ENCODE results near the gene ACAN. TPM values are rescaled to one million over a fixed set of nuclear protein-coding genes. Genes with fewer than 3 reads are reported as not detected.
A peak's percentile ranks its signal among the peaks of the same experiment; 100 is the strongest.

ACAN gene
- polyA plus RNA-seq, 3 donors: not detected

DNA sequence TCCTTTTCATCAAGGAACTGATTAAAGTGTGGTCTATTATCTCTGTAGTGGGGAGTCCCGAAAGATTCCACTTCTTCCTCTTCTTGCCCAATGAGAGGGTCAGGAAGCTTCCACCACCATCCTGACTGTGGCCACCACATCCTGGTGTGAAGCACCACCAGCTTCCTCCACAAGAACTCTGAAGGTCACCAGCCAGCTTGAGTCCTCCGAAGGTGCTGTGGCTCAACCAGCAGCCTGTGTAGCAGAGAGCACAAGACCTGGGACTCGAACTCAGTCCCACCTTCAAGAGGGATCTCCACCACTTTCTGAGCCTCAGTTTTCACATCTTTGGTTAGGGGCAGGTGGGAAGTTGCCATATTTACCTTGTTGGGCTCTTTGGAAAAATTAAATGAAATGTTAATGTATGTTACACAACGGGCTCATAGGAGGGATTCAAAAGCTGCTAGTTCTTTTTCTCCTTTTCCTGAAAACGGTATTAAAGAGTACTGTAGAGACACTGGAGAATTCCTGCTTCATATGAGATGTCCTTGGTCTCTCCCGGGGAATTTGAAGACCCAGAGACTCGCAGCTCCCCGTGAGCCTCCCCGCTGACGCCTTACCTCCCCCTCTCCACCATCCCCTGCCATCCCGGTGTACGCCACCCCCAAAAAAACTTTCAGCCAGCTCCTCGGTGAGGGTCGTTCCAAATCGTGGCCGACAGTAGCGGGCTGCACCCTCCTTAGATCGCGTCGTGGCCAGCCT is 816 bp upstream of the ACAN start:
- Histone ChIP-seq H3K79me2 (ENCODE audit: insufficient read depth, low read length) (no peaks in the 10 kb centered on the region), H3K4me3 (replicated peaks in 1 of 3; ENCODE audit: low read depth in 2 of 3, low read length in 3 of 3) (no peak overlapping the region), H4K20me1 (ENCODE audit: insufficient read depth, low read length) (no peaks in the 10 kb centered on the region), H2AFZ (ENCODE audit: insufficient read depth, low read depth, low read length, poor library complexity, severe bottlenecking) (no peak overlapping the region), H3K9me3 (replicated peaks in 1 of 2; ENCODE audit: control insufficient read depth in 1 of 2, insufficient read depth in 1 of 2, low read length in 2 of 2) (peaks cover 0 to 8% of the 10 kb centered on the region in 2 donors), H3K9ac (ENCODE audit: insufficient read depth, low read length, poor library complexity, severe bottlenecking) (no peak overlapping the region), H3K27me3 (ENCODE audit: control insufficient read depth in 2 of 2, insufficient read depth in 2 of 2, low read length in 2 of 2) (peaks cover 30 to 47% of the 10 kb centered on the region in 2 donors), H3K4me2 (replicated peaks; ENCODE audit: extremely low read depth, low read length, poor library complexity, severe bottlenecking) (no peak overlapping the region), H3K4me1 (ENCODE audit: control insufficient read depth in 1 of 2, insufficient read depth in 2 of 2, low read length in 2 of 2) (no peaks in the 10 kb centered on the region), H3K27ac (ENCODE audit: low read depth in 1 of 2, low read length in 2 of 2) (no peak overlapping the region), H3K36me3 (replicated peaks in 1 of 2; ENCODE audit: control insufficient read depth in 1 of 2, insufficient read depth in 2 of 2, low read length in 2 of 2) (no peaks in the 10 kb centered on the region)
- Mint-ChIP-seq H3K27me3 (ENCODE audit: low read depth in 3 of 3) (peaks cover 47 to 69% (median 50%) of the 10 kb centered on the region in 3 donors), H3K9me3 (peaks cover 0 to 4% (median 2%) of the 10 kb centered on the region in 7 donors), H3K4me1 (peaks cover 2% of the 10 kb centered on the region), H3K4me3 (peak overlapping the region in 1 of 2 donors; percentile 82), H3K27ac (no peak overlapping the region), H3K36me3 (peaks cover 0 to 3% of the 10 kb centered on the region in 2 donors)
- TF ChIP-seq, protein P1, sequence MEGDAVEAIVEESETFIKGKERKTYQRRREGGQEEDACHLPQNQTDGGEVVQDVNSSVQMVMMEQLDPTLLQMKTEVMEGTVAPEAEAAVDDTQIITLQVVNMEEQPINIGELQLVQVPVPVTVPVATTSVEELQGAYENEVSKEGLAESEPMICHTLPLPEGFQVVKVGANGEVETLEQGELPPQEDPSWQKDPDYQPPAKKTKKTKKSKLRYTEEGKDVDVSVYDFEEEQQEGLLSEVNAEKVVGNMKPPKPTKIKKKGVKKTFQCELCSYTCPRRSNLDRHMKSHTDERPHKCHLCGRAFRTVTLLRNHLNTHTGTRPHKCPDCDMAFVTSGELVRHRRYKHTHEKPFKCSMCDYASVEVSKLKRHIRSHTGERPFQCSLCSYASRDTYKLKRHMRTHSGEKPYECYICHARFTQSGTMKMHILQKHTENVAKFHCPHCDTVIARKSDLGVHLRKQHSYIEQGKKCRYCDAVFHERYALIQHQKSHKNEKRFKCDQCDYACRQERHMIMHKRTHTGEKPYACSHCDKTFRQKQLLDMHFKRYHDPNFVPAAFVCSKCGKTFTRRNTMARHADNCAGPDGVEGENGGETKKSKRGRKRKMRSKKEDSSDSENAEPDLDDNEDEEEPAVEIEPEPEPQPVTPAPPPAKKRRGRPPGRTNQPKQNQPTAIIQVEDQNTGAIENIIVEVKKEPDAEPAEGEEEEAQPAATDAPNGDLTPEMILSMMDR (IDR thresholded peaks at IDR 0.05): no peak
- DNase-seq: no peak
- intact Hi-C loops (cut with micrococcal nuclease): no loop called here
- 9% methylated on average over 17 of the region's 20 CpGs for WGBS (ENCODE audit: insufficient coverage)

DNA sequence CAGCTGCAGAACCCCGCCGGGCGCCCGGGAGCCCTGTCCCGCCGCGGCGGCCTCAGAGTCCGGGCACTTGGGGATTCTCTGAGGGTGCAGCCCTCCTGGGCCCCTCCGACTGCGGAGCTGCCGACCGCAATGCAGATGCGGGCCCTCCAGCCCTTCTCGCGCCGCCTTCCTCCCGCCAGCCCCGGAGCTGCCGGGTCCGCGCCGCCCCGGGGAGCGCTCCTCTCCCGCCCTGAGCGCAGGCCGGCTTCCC is 320 bp upstream of the ACAN start:
- H3K79me2 ChIP-seq (ENCODE audit: insufficient read depth, low read length): no peaks in the 10 kb centered on the region
- peaks cover 2% of the 10 kb centered on the region for H3K4me1 Mint-ChIP-seq
- peaks cover 0 to 4% (median 2%) of the 10 kb centered on the region in 7 donors for H3K9me3 Mint-ChIP-seq
- H4K20me1 ChIP-seq (ENCODE audit: insufficient read depth, low read length): no peaks in the 10 kb centered on the region
- no peak overlapping the region for H3K4me2 ChIP-seq (replicated peaks; ENCODE audit: extremely low read depth, low read length, poor library complexity, severe bottlenecking)
- no peak overlapping the region for H3K27ac Mint-ChIP-seq
- H3K27ac ChIP-seq (ENCODE audit: low read depth in 1 of 2, low read length in 2 of 2): no peak overlapping the region
- no peaks in the 10 kb centered on the region for H3K36me3 ChIP-seq (replicated peaks in 1 of 2; ENCODE audit: control insufficient read depth in 1 of 2, insufficient read depth in 2 of 2, low read length in 2 of 2)
- peaks cover 0 to 3% of the 10 kb centered on the region in 2 donors for H3K36me3 Mint-ChIP-seq
- H3K9ac ChIP-seq (ENCODE audit: insufficient read depth, low read length, poor library complexity, severe bottlenecking): no peak overlapping the region
- WGBS (ENCODE audit: insufficient coverage): 0% methylated on average over 20 of the region's 28 CpGs
- H3K4me3 Mint-ChIP-seq: peak overlapping the region in 1 of 2 donors; percentile 82
- peaks cover 51 to 66% (median 51%) of the 10 kb centered on the region in 3 donors for H3K27me3 Mint-ChIP-seq (ENCODE audit: low read depth in 3 of 3)
- H3K4me3 ChIP-seq (replicated peaks in 1 of 3; ENCODE audit: low read depth in 2 of 3, low read length in 3 of 3): no peak overlapping the region
- intact Hi-C loops (cut with micrococcal nuclease): no loop called here
- H2AFZ ChIP-seq (ENCODE audit: insufficient read depth, low read depth, low read length, poor library complexity, severe bottlenecking): no peak overlapping the region
- H3K4me1 ChIP-seq (ENCODE audit: control insufficient read depth in 1 of 2, insufficient read depth in 2 of 2, low read length in 2 of 2): no peaks in the 10 kb centered on the region
- peaks cover 30 to 47% of the 10 kb centered on the region in 2 donors for H3K27me3 ChIP-seq (ENCODE audit: control insufficient read depth in 2 of 2, insufficient read depth in 2 of 2, low read length in 2 of 2)
- TF ChIP-seq, protein P1 (IDR thresholded peaks at IDR 0.05): no peak
- peaks cover 0 to 8% of the 10 kb centered on the region in 2 donors for H3K9me3 ChIP-seq (replicated peaks in 1 of 2; ENCODE audit: control insufficient read depth in 1 of 2, insufficient read depth in 1 of 2, low read length in 2 of 2)
- DNase-seq: no peak

Data from CD14-positive monocyte (primary cell).